ENCODE results near the gene ARHGAP10.

Gene ARHGAP10

GRCh38 chr4:147809211-147809610, 77.3 kb downstream of the ARHGAP10 start:
- no peak for TF ChIP-seq ZNF274 (IDR thresholded peaks at IDR 0.05; ENCODE audit: low read depth, low read length)
- H3K4me3 ChIP-seq (ENCODE audit: low read length): no peak overlapping the region

- no peak overlapping the region for H3K4me3 ChIP-seq (ENCODE audit: low read length)
- no peak for TF ChIP-seq ZNF274 (IDR thresholded peaks at IDR 0.05; ENCODE audit: low read depth, low read length)
Measured at GRCh38 chr4:147811878-147812277, 80.0 kb downstream of the ARHGAP10 start.

DNA sequence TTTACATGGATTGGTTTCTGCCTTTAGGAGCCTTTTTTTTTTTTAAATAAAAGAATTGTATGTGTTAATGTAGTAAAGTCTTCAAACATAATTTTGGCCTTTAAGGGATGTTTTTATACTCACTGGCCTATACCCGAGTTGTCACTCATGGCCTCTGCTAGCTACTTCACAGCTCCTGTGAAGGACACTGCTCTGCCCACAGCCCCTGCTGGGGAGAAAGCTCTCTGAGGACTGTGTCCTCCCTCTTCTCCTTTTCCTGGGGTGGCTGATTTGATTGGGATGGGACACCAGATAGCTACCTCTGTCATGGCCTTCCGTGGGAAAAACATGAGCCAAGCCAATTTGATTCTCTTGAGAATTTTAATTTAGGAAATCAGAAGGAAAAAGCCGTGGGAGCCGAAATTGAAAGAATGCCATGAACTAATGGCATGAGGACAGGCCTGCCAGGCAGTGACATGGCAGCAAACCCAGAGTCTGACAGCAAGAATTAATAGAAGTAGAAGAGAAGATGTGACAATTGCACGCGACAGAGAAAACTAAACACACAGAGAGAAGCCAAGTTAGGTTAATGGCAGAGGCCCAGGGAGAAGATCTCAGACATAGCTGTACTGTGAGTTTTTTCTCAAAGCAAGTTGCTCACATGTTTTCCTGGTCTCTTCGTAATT, 81.4 kb downstream of the ARHGAP10 start:
- no peak overlapping the region for H3K4me3 ChIP-seq (ENCODE audit: low read length)
- no peak for TF ChIP-seq ZNF274 (IDR thresholded peaks at IDR 0.05; ENCODE audit: low read depth, low read length)

DNA sequence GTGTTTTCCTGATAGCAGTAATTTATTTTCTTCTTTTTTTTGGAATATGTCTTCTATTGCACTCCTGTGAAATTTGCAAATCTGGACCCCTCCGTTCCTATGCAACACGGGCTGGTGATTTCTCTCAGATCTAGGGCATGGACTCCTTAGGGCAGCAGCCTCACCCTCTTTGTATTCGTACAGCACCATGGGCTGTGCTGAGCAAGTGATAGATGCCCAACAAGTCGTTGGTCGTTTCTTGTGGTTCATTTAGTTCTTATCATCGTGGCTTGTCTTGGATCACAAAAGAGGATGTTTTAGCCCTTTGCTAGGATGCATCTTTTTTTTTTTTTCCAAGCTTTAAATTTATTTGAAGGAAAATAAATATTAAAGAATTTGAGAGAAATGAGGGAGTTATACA, 82.1 kb downstream of the ARHGAP10 start:
- TF ChIP-seq ZNF274 (IDR thresholded peaks at IDR 0.05; ENCODE audit: low read depth, low read length): no peak
- no peak overlapping the region for H3K4me3 ChIP-seq (ENCODE audit: low read length)

DNA sequence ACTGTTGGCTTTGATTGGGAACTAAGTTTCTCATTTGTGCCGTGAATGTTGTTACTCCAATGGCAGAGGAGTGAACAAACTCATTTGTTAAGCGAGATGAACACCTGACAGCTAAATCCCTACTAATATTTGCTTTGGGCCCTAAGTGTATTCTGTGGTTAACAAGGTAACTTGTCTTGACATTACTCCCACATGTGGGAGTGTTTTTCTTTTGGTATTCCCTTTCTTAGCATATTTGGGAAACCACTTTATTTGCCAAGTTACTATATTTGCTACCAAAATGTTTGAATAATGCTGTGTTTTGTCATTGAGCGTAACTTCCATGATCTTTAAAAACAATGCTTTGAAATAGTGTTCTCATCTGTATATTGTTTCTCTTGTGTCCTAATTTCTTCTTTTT, 82.5 kb downstream of the ARHGAP10 start:
- TF ChIP-seq ZNF274 (IDR thresholded peaks at IDR 0.05; ENCODE audit: low read depth, low read length): no peak
- H3K4me3 ChIP-seq (ENCODE audit: low read length): no peak overlapping the region

- TF ChIP-seq ZNF274 (IDR thresholded peaks at IDR 0.05; ENCODE audit: low read depth, low read length): no peak
Measured at GRCh38 chr4:147815741-147816140, 83.9 kb downstream of the ARHGAP10 start.

DNA sequence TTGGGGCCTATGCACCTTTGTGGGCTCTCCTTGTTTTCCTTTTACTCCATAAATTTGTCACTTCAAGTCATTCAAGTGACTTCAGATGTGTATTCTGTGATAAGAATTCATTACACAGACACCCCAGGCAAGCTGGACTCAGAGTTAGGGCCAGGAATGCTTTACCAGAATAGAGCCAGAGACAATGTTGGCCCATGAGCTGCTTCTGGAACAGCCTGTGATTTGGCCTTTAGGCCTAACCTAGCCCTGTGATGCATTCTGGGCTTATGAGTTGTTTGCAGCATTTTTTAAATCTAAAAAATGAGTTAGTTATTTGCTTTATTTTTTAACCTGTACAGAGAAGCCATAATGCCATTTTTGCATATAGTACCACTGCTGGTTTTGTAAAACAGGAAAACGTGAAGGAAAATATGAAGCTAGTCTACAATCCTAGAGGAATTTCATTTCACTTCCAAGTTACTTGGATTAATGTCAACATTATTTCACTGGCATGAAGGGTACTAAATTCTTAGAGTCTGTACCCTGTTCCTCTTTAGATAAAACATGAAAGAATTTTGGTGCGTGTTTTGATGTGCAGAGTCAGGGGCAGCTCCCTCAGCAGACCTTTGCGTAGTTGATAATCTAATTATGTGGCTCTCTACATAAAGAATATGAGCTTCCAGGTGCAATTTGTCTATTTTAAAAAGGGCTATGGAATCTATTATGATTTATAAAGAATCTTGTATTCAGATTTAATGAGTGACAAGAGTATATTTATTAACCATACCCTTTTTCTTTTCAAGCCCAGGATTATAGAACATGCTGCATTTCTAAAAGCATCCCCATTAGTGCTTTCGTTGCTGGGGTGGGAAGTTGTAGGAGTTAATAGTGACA, 84.7 kb downstream of the ARHGAP10 start:
- H3K4me3 ChIP-seq (ENCODE audit: low read length): no peak overlapping the region
- TF ChIP-seq ZNF274 (IDR thresholded peaks at IDR 0.05; ENCODE audit: low read depth, low read length): no peak

More at GRCh38 chr4:147815741-147816140, 83.9 kb downstream of the ARHGAP10 start:
- no peak overlapping the region for H3K4me3 ChIP-seq (ENCODE audit: low read length)

- TF ChIP-seq ZNF274 (IDR thresholded peaks at IDR 0.05; ENCODE audit: low read depth, low read length): no peak
- no peak overlapping the region for H3K4me3 ChIP-seq (ENCODE audit: low read length)
Measured at GRCh38 chr4:147820975-147821374, 89.1 kb downstream of the ARHGAP10 start.

DNA sequence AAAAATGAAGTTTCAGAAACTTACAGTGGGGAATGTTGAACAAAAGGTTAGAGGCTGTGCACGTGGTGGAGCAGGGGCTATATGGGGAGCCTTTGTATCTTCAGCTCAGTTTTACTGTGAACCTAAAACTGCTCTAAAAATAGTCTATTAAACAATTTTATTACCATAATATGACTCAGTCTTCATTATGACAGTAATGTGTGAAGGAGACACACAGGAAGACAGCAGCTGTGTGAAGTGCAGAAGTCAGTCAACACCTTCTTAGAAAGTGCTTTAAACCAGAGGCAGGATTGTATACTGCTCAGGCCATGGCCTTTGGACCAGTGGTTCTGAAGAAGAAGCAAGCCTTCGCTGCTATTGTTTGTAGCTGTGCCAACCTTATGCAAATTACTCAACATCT, 89.7 kb downstream of the ARHGAP10 start:
- no peak for TF ChIP-seq ZNF274 (IDR thresholded peaks at IDR 0.05; ENCODE audit: low read depth, low read length)
- no peak overlapping the region for H3K4me3 ChIP-seq (ENCODE audit: low read length)

- H3K4me3 ChIP-seq (ENCODE audit: low read length): no peak overlapping the region
- TF ChIP-seq ZNF274 (IDR thresholded peaks at IDR 0.05; ENCODE audit: low read depth, low read length): no peak
Measured at GRCh38 chr4:147822128-147822527, 90.2 kb downstream of the ARHGAP10 start.

DNA sequence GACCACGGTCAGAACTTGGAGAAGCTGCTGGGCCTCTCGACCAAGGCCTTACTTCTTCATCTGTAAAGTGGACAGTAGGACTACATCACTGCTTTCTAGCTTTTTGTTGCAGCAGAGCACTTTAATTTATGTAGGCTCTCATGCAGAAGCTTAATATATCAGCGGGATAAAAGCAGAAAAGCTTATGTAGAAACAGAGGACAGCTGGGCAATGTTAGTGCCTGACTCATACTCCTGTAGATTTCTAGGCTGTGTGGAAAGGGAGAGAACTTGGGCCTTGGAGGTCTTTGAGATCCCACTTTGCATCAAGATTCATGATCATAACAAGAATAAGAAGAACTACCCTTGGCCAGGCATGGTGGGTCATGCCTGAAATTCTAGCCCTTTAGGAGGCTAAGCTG, 91.2 kb downstream of the ARHGAP10 start:
- no peak for TF ChIP-seq ZNF274 (IDR thresholded peaks at IDR 0.05; ENCODE audit: low read depth, low read length)
- no peak overlapping the region for H3K4me3 ChIP-seq (ENCODE audit: low read length)

- no peak overlapping the region for H3K4me3 ChIP-seq (ENCODE audit: low read length)
- no peak for TF ChIP-seq ZNF274 (IDR thresholded peaks at IDR 0.05; ENCODE audit: low read depth, low read length)
Measured at GRCh38 chr4:147824316-147824715, 92.4 kb downstream of the ARHGAP10 start.

DNA sequence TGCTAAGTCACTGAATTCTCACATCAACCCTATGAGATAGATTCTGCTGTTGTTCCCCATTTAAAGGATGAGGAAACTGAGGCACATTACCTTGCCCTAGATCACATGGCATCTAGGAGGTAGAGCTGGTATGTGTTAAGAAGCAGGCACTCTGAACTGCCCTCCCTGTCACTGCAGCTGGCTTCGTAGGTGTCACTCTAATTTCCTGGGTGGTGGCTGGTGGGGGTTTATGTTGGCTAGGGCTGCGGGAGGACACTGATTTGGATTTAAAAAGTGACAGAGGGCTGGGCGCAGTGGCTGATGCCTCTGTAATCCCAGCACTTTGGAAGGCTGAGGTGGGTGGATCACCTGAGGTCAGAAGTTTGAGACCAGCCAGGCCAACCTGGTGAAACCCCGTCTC, 93.0 kb downstream of the ARHGAP10 start:
- TF ChIP-seq ZNF274 (IDR thresholded peaks at IDR 0.05; ENCODE audit: low read depth, low read length): no peak
- no peak overlapping the region for H3K4me3 ChIP-seq (ENCODE audit: low read length)

DNA sequence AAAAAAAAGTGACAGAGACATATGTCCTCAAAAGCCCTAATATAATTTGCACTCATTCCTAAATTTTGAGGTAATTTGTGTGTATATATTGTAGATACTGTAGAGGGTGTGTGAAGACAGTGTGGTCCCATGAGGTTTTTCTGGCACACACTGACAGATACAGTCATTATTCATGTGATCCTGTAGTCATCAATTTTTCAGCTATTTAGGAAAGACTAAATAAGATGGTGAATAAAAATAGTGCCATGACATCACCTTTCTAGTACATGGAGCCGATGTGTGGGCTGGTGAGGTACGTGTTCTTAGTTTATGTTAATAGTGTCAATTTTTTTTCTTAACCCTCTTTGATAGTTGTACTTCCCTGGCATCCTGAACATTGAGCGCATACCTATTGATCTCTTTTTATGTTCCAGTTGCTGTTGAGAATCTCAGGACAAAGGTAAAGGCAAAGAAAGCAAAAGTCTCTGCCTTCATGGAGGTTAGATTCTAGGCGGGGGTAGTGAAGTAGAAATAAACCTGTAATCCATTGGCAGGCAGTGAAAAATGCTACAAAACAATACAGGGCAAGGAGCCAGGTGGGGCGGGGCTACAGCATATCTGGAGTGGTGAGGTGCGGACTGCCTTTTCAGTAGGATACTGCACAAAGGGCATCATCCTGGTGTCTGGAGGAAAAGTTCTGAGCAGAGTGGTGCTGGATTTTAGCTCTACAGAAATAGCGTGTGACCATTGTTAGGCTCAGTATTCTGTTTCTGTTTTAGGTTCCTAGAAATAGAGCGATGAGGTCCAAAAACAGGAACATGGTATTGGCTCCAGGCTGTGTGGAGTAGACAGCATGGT, 93.8 kb downstream of the ARHGAP10 start:
- TF ChIP-seq ZNF274 (IDR thresholded peaks at IDR 0.05; ENCODE audit: low read depth, low read length): no peak
- no peak overlapping the region for H3K4me3 ChIP-seq (ENCODE audit: low read length)

All from GM08714 (cell line).